Measurements from ENCODE around the gene CD163L1. TPM values are rescaled to one million over a fixed set of nuclear protein-coding genes. Genes with fewer than 3 reads are reported as not detected.

Gene CD163L1
- total and polyA plus RNA-seq, 7 experiments from 2014 or later, result 0.47 to 2.1 (median 1.5) TPM; not detected in 4

DNA sequence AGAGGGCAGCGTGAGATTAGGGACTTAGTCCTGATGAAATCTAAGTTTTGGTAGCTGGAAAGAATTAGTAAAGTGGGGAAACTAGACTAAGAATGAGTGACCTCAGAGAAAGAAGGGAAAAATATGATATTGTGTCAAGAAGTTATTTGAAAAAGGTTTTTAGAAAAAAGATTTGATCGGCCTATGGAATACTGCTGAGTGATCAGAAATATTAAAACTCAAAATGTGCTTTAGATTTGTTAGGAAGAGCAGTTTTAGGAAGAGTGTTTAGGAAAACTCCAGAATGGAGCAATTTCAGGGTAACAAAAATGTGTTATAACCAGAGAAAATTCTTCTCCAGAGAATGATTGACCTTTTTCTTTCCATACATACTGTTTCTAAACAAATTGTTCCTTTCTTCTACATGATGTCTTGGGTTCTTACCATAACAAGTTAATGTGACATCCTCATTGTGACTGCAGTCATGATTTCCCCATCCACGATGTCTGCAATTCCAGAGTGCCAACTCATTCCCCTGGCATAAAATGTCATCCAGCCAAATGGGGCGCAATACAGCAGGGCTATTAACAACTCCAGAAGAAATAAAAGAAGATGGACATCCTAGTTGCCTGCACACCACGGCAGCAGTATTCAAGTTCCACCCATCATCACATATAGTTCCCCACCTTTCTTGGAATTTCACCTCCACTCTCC is 11.8 kb downstream of the CD163L1 start:
- intact Hi-C loops (cut with micrococcal nuclease), result no loop called here
- H3K9me3 ChIP-seq (ENCODE audit: control insufficient read depth in 2 of 3, low read length in 3 of 3), result no peaks in the 10 kb centered on the region

DNA sequence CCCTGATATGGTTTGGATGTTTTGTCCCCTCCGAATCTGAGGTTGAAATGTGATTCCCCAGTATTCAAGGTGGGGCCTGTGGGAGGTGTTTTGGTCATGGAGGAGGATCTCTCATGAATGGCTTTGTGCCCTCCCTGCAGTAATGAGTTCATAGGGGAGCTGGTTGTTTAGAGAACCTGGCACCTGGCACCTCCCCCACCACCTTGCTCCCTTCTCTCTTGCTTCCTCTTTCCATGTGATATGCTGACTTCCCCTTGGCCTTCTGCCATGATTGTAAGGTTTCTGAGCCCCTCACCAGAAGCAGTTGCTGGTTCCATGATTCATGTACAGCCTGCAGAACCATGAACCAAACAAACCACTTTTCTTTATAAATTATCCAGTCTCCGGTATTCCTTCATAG is 32.6 kb downstream of the CD163L1 start:
- POLR2A ChIA-PET, result no interaction called here
- Mint-ChIP-seq H3K4me3 (no peak overlapping the region), H3K27me3 (peaks cover 21 to 42% (median 25%) of the 10 kb centered on the region in 5 donors), H3K4me1 (no peaks in the 10 kb centered on the region), H3K27ac (no peak overlapping the region), H3K9me3 (peaks cover 0 to 4% (median 0%) of the 10 kb centered on the region in 11 donors), H3K36me3 (no peaks in the 10 kb centered on the region)
- ATAC-seq (no peak), DNase-seq (no peak)
- Histone ChIP-seq H3K27ac (ENCODE audit: low read depth, low read length) (no peak overlapping the region), H3K9me3 (ENCODE audit: control insufficient read depth in 2 of 3, low read length in 3 of 3) (no peaks in the 10 kb centered on the region), H3K4me3 (ENCODE audit: low read length) (no peak overlapping the region), H3K36me3 (ENCODE audit: control insufficient read depth in 2 of 3, insufficient read depth in 3 of 3, low read length in 3 of 3) (no peaks in the 10 kb centered on the region), H3K27me3 (ENCODE audit: control insufficient read depth in 2 of 2, insufficient read depth in 2 of 2, low read length in 2 of 2) (no peaks in the 10 kb centered on the region), H3K4me1 (ENCODE audit: control insufficient read depth in 2 of 2, insufficient read depth in 2 of 2, low read length in 2 of 2) (no peaks in the 10 kb centered on the region)
- intact Hi-C loops (cut with micrococcal nuclease), result no loop called here
- CTCF ChIA-PET, result interaction anchor here (0.6 kb wide), 1 partner anchor 52 kb away, joined by 3 read pairs; no protein-coding TSS in a partner anchor

More for the DNA sequence above, 11.8 kb downstream of the CD163L1 start:
- no peaks in the 10 kb centered on the region for H3K36me3 ChIP-seq (ENCODE audit: control insufficient read depth in 2 of 3, insufficient read depth in 3 of 3, low read length in 3 of 3)
- no peaks in the 10 kb centered on the region for H3K4me1 ChIP-seq (ENCODE audit: control insufficient read depth in 2 of 2, insufficient read depth in 2 of 2, low read length in 2 of 2)
- DNase-seq, result no peak
- H3K27me3 ChIP-seq (ENCODE audit: control insufficient read depth in 2 of 2, insufficient read depth in 2 of 2, low read length in 2 of 2), result no peaks in the 10 kb centered on the region
- no peaks in the 10 kb centered on the region for H3K36me3 Mint-ChIP-seq
- peaks cover 0 to 11% (median 7%) of the 10 kb centered on the region in 5 donors for H3K27me3 Mint-ChIP-seq
- no peak overlapping the region for H3K27ac ChIP-seq (ENCODE audit: low read depth, low read length)
- no peak overlapping the region for H3K4me3 ChIP-seq (ENCODE audit: low read length)
- H3K9me3 Mint-ChIP-seq, result peaks cover 0 to 3% (median 0%) of the 10 kb centered on the region in 11 donors
- ATAC-seq, result no peak
- POLR2A ChIA-PET, result no interaction called here
- H3K27ac Mint-ChIP-seq, result no peak overlapping the region
- no peaks in the 10 kb centered on the region for H3K4me1 Mint-ChIP-seq
- CTCF ChIA-PET, result interaction anchor here (0.6 kb wide), 1 partner anchor 24 kb away, joined by 3 read pairs; no protein-coding TSS in a partner anchor
- H3K4me3 Mint-ChIP-seq, result no peak overlapping the region

DNA sequence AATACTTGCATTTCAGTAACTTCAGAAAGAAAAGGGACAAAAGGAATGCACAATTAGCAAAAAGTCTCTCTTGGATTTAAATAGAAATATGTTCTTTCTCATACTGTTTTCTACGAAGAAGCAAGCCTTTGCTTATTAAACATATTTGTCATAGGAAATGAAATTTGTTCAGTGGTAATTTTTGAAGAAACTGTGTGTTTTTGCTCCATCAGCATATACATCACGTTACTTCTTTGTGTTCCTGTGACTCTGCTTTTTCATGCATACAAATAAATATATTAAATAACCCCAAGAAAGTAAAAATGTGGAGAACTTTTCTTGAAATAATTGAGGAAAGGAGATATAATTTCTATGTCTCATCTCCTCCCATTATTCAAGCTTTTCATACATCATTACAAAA is 39.7 kb downstream of the CD163L1 start:
- intact Hi-C loops (cut with micrococcal nuclease), result no loop called here
- DNase-seq, result no peak
- Mint-ChIP-seq H3K9me3 (no peaks in the 10 kb centered on the region), H3K27me3 (peaks cover 20 to 27% (median 26%) of the 10 kb centered on the region in 5 donors), H3K27ac (no peak overlapping the region), H3K4me3 (no peak overlapping the region), H3K36me3 (no peaks in the 10 kb centered on the region), H3K4me1 (no peaks in the 10 kb centered on the region)
- Histone ChIP-seq H3K4me3 (ENCODE audit: low read length) (no peak overlapping the region), H3K36me3 (ENCODE audit: control insufficient read depth in 2 of 3, insufficient read depth in 3 of 3, low read length in 3 of 3) (no peaks in the 10 kb centered on the region), H3K9me3 (ENCODE audit: control insufficient read depth in 2 of 3, low read length in 3 of 3) (no peaks in the 10 kb centered on the region), H3K27me3 (ENCODE audit: control insufficient read depth in 2 of 2, insufficient read depth in 2 of 2, low read length in 2 of 2) (no peaks in the 10 kb centered on the region), H3K4me1 (ENCODE audit: control insufficient read depth in 2 of 2, insufficient read depth in 2 of 2, low read length in 2 of 2) (no peaks in the 10 kb centered on the region), H3K27ac (ENCODE audit: low read depth, low read length) (no peak overlapping the region)
- CTCF ChIA-PET, result no interaction called here
- POLR2A ChIA-PET, result no interaction called here
- ATAC-seq, result no peak

DNA sequence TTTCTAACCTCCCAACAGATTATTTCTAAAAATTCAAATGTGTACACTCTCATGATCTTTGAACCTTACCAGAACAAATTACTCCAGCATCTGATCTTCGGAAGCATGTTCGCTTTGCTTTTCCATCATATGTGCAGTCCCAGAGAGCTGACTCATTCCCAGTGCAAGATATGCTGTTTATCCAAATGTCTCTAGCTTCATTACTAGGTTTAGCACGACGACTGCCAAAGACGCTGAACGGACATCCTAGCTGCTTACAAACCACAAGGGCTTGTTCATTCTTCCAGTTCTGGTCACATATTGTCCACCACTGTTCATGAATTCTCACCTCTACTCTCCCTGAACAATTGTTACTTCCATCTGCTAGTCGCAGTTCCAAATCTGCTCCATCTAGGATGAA is 40.5 kb downstream of the CD163L1 start:
- no peaks in the 10 kb centered on the region for H3K9me3 ChIP-seq (ENCODE audit: control insufficient read depth in 2 of 3, low read length in 3 of 3)
- no peak overlapping the region for H3K4me3 Mint-ChIP-seq
- DNase-seq, result no peak
- H3K27me3 ChIP-seq (ENCODE audit: control insufficient read depth in 2 of 2, insufficient read depth in 2 of 2, low read length in 2 of 2), result no peaks in the 10 kb centered on the region
- H3K36me3 ChIP-seq (ENCODE audit: control insufficient read depth in 2 of 3, insufficient read depth in 3 of 3, low read length in 3 of 3), result no peaks in the 10 kb centered on the region
- H3K27ac Mint-ChIP-seq, result no peak overlapping the region
- POLR2A ChIA-PET, result no interaction called here
- H3K27ac ChIP-seq (ENCODE audit: low read depth, low read length), result no peak overlapping the region
- intact Hi-C loops (cut with micrococcal nuclease), result no loop called here
- H3K36me3 Mint-ChIP-seq, result no peaks in the 10 kb centered on the region
- no peaks in the 10 kb centered on the region for H3K4me1 ChIP-seq (ENCODE audit: control insufficient read depth in 2 of 2, insufficient read depth in 2 of 2, low read length in 2 of 2)
- ATAC-seq, result no peak
- no peak overlapping the region for H3K4me3 ChIP-seq (ENCODE audit: low read length)
- CTCF ChIA-PET, result no interaction called here
- H3K27me3 Mint-ChIP-seq, result peaks cover 16 to 30% (median 21%) of the 10 kb centered on the region in 5 donors
- H3K9me3 Mint-ChIP-seq, result no peaks in the 10 kb centered on the region
- no peaks in the 10 kb centered on the region for H3K4me1 Mint-ChIP-seq

DNA sequence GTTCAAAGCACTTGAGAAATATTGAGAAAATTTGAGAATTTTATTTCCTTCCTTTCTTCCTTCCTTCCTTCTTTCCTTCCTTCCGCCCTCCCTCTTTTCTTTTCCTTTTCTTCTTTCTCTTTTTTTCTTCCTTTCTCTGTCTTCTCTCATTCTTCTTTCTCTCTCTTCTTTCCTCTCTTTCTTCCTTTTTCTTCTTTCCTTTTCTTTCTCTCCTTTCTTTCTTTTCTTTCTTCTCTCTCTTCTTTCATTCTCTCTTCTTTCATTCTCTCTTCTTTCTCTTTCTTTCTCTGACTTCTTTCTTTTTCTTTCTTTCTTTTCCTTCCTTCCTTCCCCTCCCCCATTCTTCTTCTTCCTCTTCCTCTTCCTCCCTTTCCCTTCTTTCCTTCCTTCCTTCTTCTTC is 44.9 kb downstream of the CD163L1 start:
- no peaks in the 10 kb centered on the region for H3K9me3 ChIP-seq (ENCODE audit: control insufficient read depth in 2 of 3, low read length in 3 of 3)
- intact Hi-C loops (cut with micrococcal nuclease), result no loop called here
- H3K4me3 ChIP-seq (ENCODE audit: low read length), result no peak overlapping the region
- Mint-ChIP-seq H3K27me3 (peaks cover 11 to 19% (median 13%) of the 10 kb centered on the region in 5 donors), H3K4me3 (no peak overlapping the region), H3K36me3 (no peaks in the 10 kb centered on the region), H3K4me1 (no peaks in the 10 kb centered on the region), H3K27ac (no peak overlapping the region), H3K9me3 (peaks cover 0 to under 1% (median 0%) of the 10 kb centered on the region in 11 donors)
- DNase-seq (no peak), ATAC-seq (no peak)
- POLR2A ChIA-PET, result no interaction called here
- H3K36me3 ChIP-seq (ENCODE audit: control insufficient read depth in 2 of 3, insufficient read depth in 3 of 3, low read length in 3 of 3), result no peaks in the 10 kb centered on the region
- H3K4me1 ChIP-seq (ENCODE audit: control insufficient read depth in 2 of 2, insufficient read depth in 2 of 2, low read length in 2 of 2), result no peaks in the 10 kb centered on the region
- no peaks in the 10 kb centered on the region for H3K27me3 ChIP-seq (ENCODE audit: control insufficient read depth in 2 of 2, insufficient read depth in 2 of 2, low read length in 2 of 2)
- no peak overlapping the region for H3K27ac ChIP-seq (ENCODE audit: low read depth, low read length)
- CTCF ChIA-PET, result no interaction called here

DNA sequence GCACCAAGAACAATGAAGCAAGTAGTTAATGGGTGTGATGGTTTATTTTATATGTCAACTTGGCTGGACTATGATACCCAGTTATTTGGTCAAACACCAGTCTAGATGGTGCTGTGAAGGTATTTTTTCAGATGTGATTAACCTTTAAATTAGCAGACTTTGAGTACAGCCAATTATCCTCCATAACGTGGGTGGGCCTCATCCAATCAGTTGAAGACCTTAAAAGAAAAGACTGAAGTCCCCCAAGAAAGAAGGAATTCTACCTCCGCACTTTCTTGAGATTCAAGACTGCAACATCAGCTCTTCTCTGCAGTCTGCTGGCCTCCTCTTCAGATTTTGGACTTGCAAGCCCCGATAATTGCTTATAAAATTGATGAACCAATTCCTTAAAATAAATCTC is 47.5 kb downstream of the CD163L1 start:
- H3K27me3 Mint-ChIP-seq, result peaks cover 6 to 19% (median 15%) of the 10 kb centered on the region in 5 donors
- Histone ChIP-seq H3K4me1 (ENCODE audit: control insufficient read depth in 2 of 2, insufficient read depth in 2 of 2, low read length in 2 of 2) (no peaks in the 10 kb centered on the region), H3K27me3 (ENCODE audit: control insufficient read depth in 2 of 2, insufficient read depth in 2 of 2, low read length in 2 of 2) (no peaks in the 10 kb centered on the region), H3K36me3 (ENCODE audit: control insufficient read depth in 2 of 3, insufficient read depth in 3 of 3, low read length in 3 of 3) (no peaks in the 10 kb centered on the region), H3K27ac (ENCODE audit: low read depth, low read length) (no peak overlapping the region), H3K4me3 (ENCODE audit: low read length) (no peak overlapping the region), H3K9me3 (ENCODE audit: control insufficient read depth in 2 of 3, low read length in 3 of 3) (no peaks in the 10 kb centered on the region)
- ATAC-seq (no peak), DNase-seq (no peak)
- no peaks in the 10 kb centered on the region for H3K36me3 Mint-ChIP-seq
- ChIA-PET CTCF (no interaction called here), POLR2A (no interaction called here)
- no peak overlapping the region for H3K27ac Mint-ChIP-seq
- no peak overlapping the region for H3K4me3 Mint-ChIP-seq
- intact Hi-C loops (cut with micrococcal nuclease), result no loop called here
- peaks cover 0 to 23% (median 7%) of the 10 kb centered on the region in 11 donors for H3K9me3 Mint-ChIP-seq
- H3K4me1 Mint-ChIP-seq, result no peaks in the 10 kb centered on the region

DNA sequence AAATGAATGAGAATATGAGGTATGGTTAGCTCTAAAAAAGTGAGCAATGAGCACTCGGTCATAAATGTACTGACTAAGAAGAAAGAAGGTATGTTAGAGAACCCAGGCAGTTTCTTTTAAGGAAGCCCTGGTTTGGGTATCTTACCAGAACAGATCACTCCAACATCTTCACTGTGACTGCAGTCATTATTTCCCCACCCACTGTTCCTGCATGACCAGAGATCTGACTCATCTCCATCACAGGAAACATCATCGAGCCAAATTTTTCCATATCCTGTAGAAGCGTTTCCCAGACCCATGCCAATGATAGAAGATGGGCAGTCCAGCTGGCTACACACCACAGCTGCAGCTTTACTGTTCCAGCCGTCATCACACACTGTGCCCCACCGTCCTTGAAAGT is 48.0 kb downstream of the CD163L1 start:
- H3K27me3 Mint-ChIP-seq, result peaks cover 6 to 19% (median 17%) of the 10 kb centered on the region in 5 donors
- H3K4me3 Mint-ChIP-seq, result no peak overlapping the region
- ChIA-PET CTCF (no interaction called here), POLR2A (no interaction called here)
- peaks cover 0 to 23% (median 8%) of the 10 kb centered on the region in 11 donors for H3K9me3 Mint-ChIP-seq
- no peak for ATAC-seq
- H3K36me3 Mint-ChIP-seq, result no peaks in the 10 kb centered on the region
- no peaks in the 10 kb centered on the region for H3K4me1 ChIP-seq (ENCODE audit: control insufficient read depth in 2 of 2, insufficient read depth in 2 of 2, low read length in 2 of 2)
- H3K27ac Mint-ChIP-seq, result no peak overlapping the region
- no peaks in the 10 kb centered on the region for H3K27me3 ChIP-seq (ENCODE audit: control insufficient read depth in 2 of 2, insufficient read depth in 2 of 2, low read length in 2 of 2)
- H3K4me3 ChIP-seq (ENCODE audit: low read length), result no peak overlapping the region
- intact Hi-C loops (cut with micrococcal nuclease), result no loop called here
- no peaks in the 10 kb centered on the region for H3K9me3 ChIP-seq (ENCODE audit: control insufficient read depth in 2 of 3, low read length in 3 of 3)
- H3K4me1 Mint-ChIP-seq, result no peaks in the 10 kb centered on the region
- DNase-seq, result no peak
- no peaks in the 10 kb centered on the region for H3K36me3 ChIP-seq (ENCODE audit: control insufficient read depth in 2 of 3, insufficient read depth in 3 of 3, low read length in 3 of 3)
- no peak overlapping the region for H3K27ac ChIP-seq (ENCODE audit: low read depth, low read length)

Data from naive thymus-derived CD4-positive, alpha-beta T cell (primary cell).